GM19463 (cell line): ENCODE measurements around the gene RIPOR1.

Experiments used
- ATAC-seq: cut with Tn5 transposase; IDR thresholded peaks from one replicate; pipeline ENCODE4 v1.9.1; 2021; ENCODE audit warnings: mild to moderate bottlenecking, moderate library complexity; ENCODE audit not compliant: unreplicated experiment

RIPOR1 gene

GRCh38 chr16:67537636-67538591 is 9.3 kb downstream of the RIPOR1 start:
- ATAC-seq = peak; percentile 46

- ATAC-seq = no peak
These were observed 10.1 kb downstream of the RIPOR1 start for GRCh38 chr16:67538666-67539101.

- ATAC-seq = no peak
These were observed 10.6 kb downstream of the RIPOR1 start for GRCh38 chr16:67539271-67539670.

- no peak for ATAC-seq
These were observed 11.3 kb downstream of the RIPOR1 start for GRCh38 chr16:67539691-67540635.

GRCh38 chr16:67540756-67541155 is 12.1 kb downstream of the RIPOR1 start:
- no peak for ATAC-seq

- ATAC-seq = no peak
These were observed 13.0 kb downstream of the RIPOR1 start for GRCh38 chr16:67541391-67542263.

- peak; percentile 56 for ATAC-seq
These were observed 13.8 kb downstream of the RIPOR1 start for GRCh38 chr16:67542464-67542863.

- no peak for ATAC-seq
These were observed 14.4 kb downstream of the RIPOR1 start for GRCh38 chr16:67543036-67543435.

- ATAC-seq = no peak
These were observed 15.0 kb downstream of the RIPOR1 start for GRCh38 chr16:67543582-67543981.

GRCh38 chr16:67544329-67544841 is 15.8 kb downstream of the RIPOR1 start:
- ATAC-seq = no peak

GRCh38 chr16:67544844-67545664 is 16.4 kb downstream of the RIPOR1 start:
- no peak for ATAC-seq

GRCh38 chr16:67545665-67546024 is 17.0 kb downstream of the RIPOR1 start:
- no peak for ATAC-seq

- no peak for ATAC-seq
These were observed 17.5 kb downstream of the RIPOR1 start for GRCh38 chr16:67546091-67546501.

- no peak for ATAC-seq
These were observed 18.3 kb downstream of the RIPOR1 start for GRCh38 chr16:67546761-67547422.

GRCh38 chr16:67547423-67548264 is 19.0 kb downstream of the RIPOR1 start:
- ATAC-seq = no peak

- no peak for ATAC-seq
These were observed 19.9 kb downstream of the RIPOR1 start for GRCh38 chr16:67548265-67549126.

GRCh38 chr16:67549240-67549639 is 20.6 kb downstream of the RIPOR1 start:
- no peak for ATAC-seq
